H1 (cell line): Measurements from ENCODE around the gene METTL8. TPM values are rescaled to one million over a fixed set of nuclear protein-coding genes. Genes with fewer than 3 reads are reported as not detected.

ENCODE experiments used
- CTCF ChIA-PET: fragments of 300-600 bp; sonication (Branson Sonifier 250); formaldehyde crosslinking; loops from one replicate; lab custom pipeline; 2021; ENCODE audit not compliant: partially characterized antibody; lab: Charles Lee
- POLR2A ChIA-PET: fragments of 300-600 bp; sonication (Branson Sonifier 250); formaldehyde crosslinking; loops from one replicate; lab custom pipeline; 2021; ENCODE audit warnings: inconsistent platforms; ENCODE audit not compliant: partially characterized antibody; lab: Charles Lee
- DNase-seq, 2 experiments: peaks; one replicate each; pipeline versions ENCODE4 v3.0.0 to v3.0.0-alpha.2; 2010 to 2022; ENCODE audit warnings: low spot score in 2 of 2, low read depth in 1 of 2, mixed read lengths in 1 of 2
- FAIRE-seq: peaks from 2 replicates; lab custom pipeline; 2011; peaks lifted over from hg19 to GRCh38; lab: Jason Lieb, UNC
- H2AFZ ChIP-seq: 2 replicates; pipeline ENCODE4 v1.8.1; 2012; ENCODE audit warnings: low read length, inconsistent platforms
- H2AK5ac ChIP-seq: 2 replicates; pipeline ENCODE4 v1.6.1; 2013; ENCODE audit warnings: low read depth, low read length
- H2BK120ac ChIP-seq: replicated peaks from 2 replicates; pipeline ENCODE3; 2013; ENCODE audit warnings: low read depth, low read length, inconsistent platforms
- H2BK12ac ChIP-seq: 2 replicates; pipeline ENCODE4 v1.6.1; 2013; ENCODE audit warnings: low read depth, low read length
- H2BK15ac ChIP-seq: 2 replicates; pipeline ENCODE4 v1.6.1; 2013; ENCODE audit warnings: low read length
- H2BK20ac ChIP-seq: 2 replicates; pipeline ENCODE4 v1.6.1; 2013; ENCODE audit warnings: low read length
- H2BK5ac ChIP-seq: 2 replicates; pipeline ENCODE4 v1.6.1; 2013; ENCODE audit warnings: low read depth, low read length
- H3K14ac ChIP-seq: 2 replicates; pipeline ENCODE4 v1.6.1; 2013; ENCODE audit warnings: inconsistent platforms; ENCODE audit not compliant: insufficient read length
- H3K18ac ChIP-seq: 2 replicates; pipeline ENCODE4 v1.6.1; 2013; ENCODE audit warnings: low read length; ENCODE audit errors: extremely low read depth
- H3K23ac ChIP-seq: 2 replicates; pipeline ENCODE4 v1.6.1; 2013; ENCODE audit warnings: inconsistent platforms; ENCODE audit not compliant: insufficient read length
- H3K23me2 ChIP-seq: 2 replicates; pipeline ENCODE4 v1.6.1; 2013; ENCODE audit warnings: low read depth, low read length
- H3K27ac ChIP-seq: 2 replicates; pipeline ENCODE4 v1.6.1; 2011; ENCODE audit warnings: low read depth, low read length, inconsistent platforms
- H3K27me3 ChIP-seq, 4 experiments: replicated peaks in 1 of 4; 1 replicate in 1 of 4; 2 replicates in 3 of 4; pipeline versions ENCODE4 v1.6.1 to v1.8.1; 2011 to 2013; ENCODE audit warnings: low read length in 3 of 4, mild to moderate bottlenecking in 3 of 4, inconsistent platforms in 2 of 4, mixed read lengths in 2 of 4, moderate library complexity in 1 of 4; ENCODE audit not compliant: control insufficient read depth in 3 of 4, insufficient read depth in 3 of 4; ENCODE audit errors: extremely low read depth in 1 of 4
- H3K36me3 ChIP-seq, 4 experiments: 2 replicates each; pipeline versions ENCODE4 v1.6.1 to v1.8.1; 2011 to 2013; ENCODE audit warnings: mild to moderate bottlenecking in 4 of 4, low read length in 3 of 4, moderate library complexity in 2 of 4, control low read depth in 1 of 4, inconsistent platforms in 1 of 4; ENCODE audit not compliant: insufficient read depth in 4 of 4, control insufficient read depth in 2 of 4
- H3K4ac ChIP-seq: replicated peaks from 2 replicates; pipeline ENCODE3; 2013; ENCODE audit warnings: low read length, low read depth, mixed read lengths, inconsistent platforms; ENCODE audit not compliant: insufficient read length
- H3K4me1 ChIP-seq, 4 experiments: replicated peaks in 1 of 4; 1 replicate in 1 of 4; 2 replicates in 3 of 4; pipeline versions ENCODE4 v1.6.1 to v1.8.1; 2011 to 2013; ENCODE audit warnings: low read length in 3 of 4, inconsistent platforms in 2 of 4, mixed read lengths in 1 of 4; ENCODE audit not compliant: insufficient read depth in 4 of 4, control insufficient read depth in 3 of 4
- H3K4me2 ChIP-seq, 2 experiments: 2 replicates each; pipeline versions ENCODE4 v1.6.1 to v1.8.1; 2011 to 2013; ENCODE audit warnings: low read depth in 2 of 2, low read length in 2 of 2, control low read depth in 1 of 2, inconsistent platforms in 1 of 2, mild to moderate bottlenecking in 1 of 2; ENCODE audit not compliant: insufficient read depth in 1 of 2
- H3K4me3 ChIP-seq, 4 experiments: fragments of 200-600, 300-600 bp in 1 of 4; sonication (generic), shearing (Covaris generic), sonication (Bioruptor Twin) in 1 of 4; 2 replicates each; pipeline versions ENCODE4 v1.5.1 to v1.8.1; 2011 to 2016; ENCODE audit warnings: low read length in 4 of 4, low read depth in 3 of 4, control low read depth in 2 of 4, inconsistent platforms in 2 of 4, mild to moderate bottlenecking in 2 of 4, mixed read lengths in 1 of 4, moderate library complexity in 1 of 4; ENCODE audit not compliant: insufficient read depth in 2 of 4; ENCODE audit errors: extremely low read depth in 1 of 4
- H3K56ac ChIP-seq: replicated peaks from 2 replicates; pipeline ENCODE3; 2013; ENCODE audit warnings: low read depth, mild to moderate bottlenecking, mixed read lengths, low read length, inconsistent platforms; ENCODE audit not compliant: insufficient read length
- H3K79me1 ChIP-seq: 2 replicates; pipeline ENCODE4 v1.6.1; 2013; ENCODE audit warnings: low read depth, low read length, control low read depth
- H3K79me2 ChIP-seq, 2 experiments: 2 replicates each; pipeline versions ENCODE4 v1.6.1 to v1.8.1; 2012 to 2013; ENCODE audit warnings: low read length in 2 of 2, mild to moderate bottlenecking in 2 of 2, inconsistent platforms in 1 of 2; ENCODE audit not compliant: insufficient read depth in 2 of 2, control insufficient read depth in 1 of 2
- H3K9ac ChIP-seq, 4 experiments: replicated peaks in 1 of 4; 1 replicate in 1 of 4; 2 replicates in 3 of 4; pipeline versions ENCODE4 v1.6.1 to v1.8.1; 2011 to 2013; ENCODE audit warnings: low read depth in 3 of 4, low read length in 3 of 4, control low read depth in 2 of 4, mild to moderate bottlenecking in 2 of 4, moderate library complexity in 2 of 4, inconsistent platforms in 1 of 4; ENCODE audit errors: extremely low read depth in 1 of 4
- H3K9me3 ChIP-seq, 2 experiments: 2 replicates each; pipeline versions ENCODE4 v1.6.1 to v1.8.1; 2012 to 2013; ENCODE audit warnings: mild to moderate bottlenecking in 2 of 2, moderate library complexity in 2 of 2, control low read depth in 1 of 2, inconsistent platforms in 1 of 2, low read depth in 1 of 2, low read length in 1 of 2, mixed read lengths in 1 of 2; ENCODE audit not compliant: insufficient read depth in 2 of 2
- H4K20me1 ChIP-seq, 2 experiments: replicated peaks in 1 of 2; 2 replicates each; pipeline versions ENCODE3 to v1.8.1; 2011 to 2013; ENCODE audit warnings: inconsistent platforms in 2 of 2, low read length in 2 of 2, mild to moderate bottlenecking in 1 of 2; ENCODE audit not compliant: insufficient read depth in 2 of 2, control insufficient read depth in 1 of 2
- H4K5ac ChIP-seq: 2 replicates; pipeline ENCODE4 v1.6.1; 2013; ENCODE audit warnings: low read length, low read depth, mixed read lengths, inconsistent platforms; ENCODE audit not compliant: insufficient read length
- H4K8ac ChIP-seq: 2 replicates; pipeline ENCODE4 v1.8.0; 2013; ENCODE audit warnings: mild to moderate bottlenecking, moderate library complexity, low read length, inconsistent platforms; ENCODE audit not compliant: insufficient read depth; ENCODE audit errors: extremely low read depth
- H4K91ac ChIP-seq: replicated peaks from 2 replicates; pipeline ENCODE3; 2013; ENCODE audit warnings: low read length, mixed read lengths, inconsistent platforms; ENCODE audit not compliant: insufficient read length
- WGBS, 2 experiments: shearing (Covaris generic) in 1 of 2; methylation state at CpG; one replicate each; pipeline versions ENCODE4 v1.1.6 to v1.1.7; 2013 to 2015; ENCODE audit warnings: low lambda C conversion rate in 2 of 2, mixed read lengths in 2 of 2, inconsistent platforms in 1 of 2, low coverage in 1 of 2, missing lambda C conversion rate in 1 of 2; ENCODE audit not compliant: insufficient replicate concordance in 2 of 2, insufficient coverage in 1 of 2, insufficient read length in 1 of 2; ENCODE audit errors: extremely low coverage in 1 of 2, missing lambda C conversion rate in 1 of 2; 5-methylcytosine and 5-hydroxymethylcytosine counted together
- polyA plus RNA-seq, 7 experiments: library from polyadenylated mRNA; depleted of rRNA in 3 of 7; stranded (reverse) in 5 of 7; unstranded in 2 of 7; fragments of >200 nt in 5 of 7; fragments of 200-250 nt in 2 of 7; gene quantifications; 1 replicate in 5 of 7; 2 replicates in 1 of 7; 4 replicates in 1 of 7; pipeline versions ENCODE4 v1.2.1 to v1.2.3, GENCODE V29; 2011 to 2013; ENCODE audit warnings: missing spikeins in 2 of 7, mixed read lengths in 2 of 7
- total RNA-seq: library from RNA; stranded (reverse); fragmentation: NEBNext Ultra II Directional; extraction: Animal tissue kit (Norgen Biotek cat#: 25700); gene quantifications from 2 replicates; pipeline ENCODE4 v1.2.1, GENCODE V29; 2021

METTL8 gene
- total and polyA plus RNA-seq, 2 of the 8 experiments (the other 6 are each of a cell fraction or from before 2014, with no cell fraction given): 17.6 to 79.7 TPM

GRCh38 chr2:171420728-171421563, 12.8 kb downstream of the METTL8 start:
- Histone ChIP-seq H3K27me3 (no peaks in the 10 kb centered on the region), H4K8ac (no peak overlapping the region), H4K5ac (no peak overlapping the region), H3K18ac (no peak overlapping the region), H2AFZ (no peak overlapping the region), H3K79me1 (no peaks in the 10 kb centered on the region; the same call in 1 of the 2 replicates), H3K9ac (no peak overlapping the region), H2BK15ac (no peak overlapping the region), H2BK5ac (no peak overlapping the region), H2BK120ac (no peak overlapping the region), H3K4me1 (peaks cover 0 to under 1% (median 0%) of the 10 kb centered on the region in 4 experiments; a peak in 1 of 7 replicates), H4K20me1 (peaks cover 0 to 2% of the 10 kb centered on the region in 2 experiments), H3K4me3 (no peak overlapping the region), H2BK20ac (no peak overlapping the region), H4K91ac (no peak overlapping the region), H3K27ac (no peak overlapping the region), H3K56ac (no peak overlapping the region), H3K4me2 (no peak overlapping the region), H3K14ac (no peak overlapping the region), H3K9me3 (peaks cover 16 to 21% of the 10 kb centered on the region in 2 experiments), H3K23me2 (no peaks in the 10 kb centered on the region), H3K79me2 (peaks cover 6 to 88% of the 10 kb centered on the region in 2 experiments; a peak in 3 of 4 replicates), H3K36me3 (peaks cover 0 to 23% (median 5%) of the 10 kb centered on the region in 4 experiments; a peak in 5 of 8 replicates), H2BK12ac (no peak overlapping the region), H2AK5ac (no peak overlapping the region), H3K23ac (no peak overlapping the region), H3K4ac (no peak overlapping the region)
- DNase-seq (no peak), FAIRE-seq (no peak)
- ChIA-PET POLR2A (interaction anchor here (0.7 to 1.6 kb wide), 3 partner anchors 9 to 11 kb away, joined by 3 to 5 read pairs (median 4); no protein-coding TSS in a partner anchor), CTCF (interaction anchor here (0.7 kb wide), 1 partner anchor 102 kb away, joined by 3 read pairs; no protein-coding TSS in a partner anchor)
- WGBS, 2 experiments: 95% methylated on average over 3 of the region's 3 CpGs; no CpG with 5 or more reads in 1 of the 2 experiments
